Spleen (tissue), 7 donors: ENCODE measurements around the gene ELF2.

Experiments used
- POLR2A ChIP-seq, 3 donors: fragments of 450-650 bp; IDR thresholded peaks; one replicate each; pipeline ENCODE4 v1.5.1; 2017; ENCODE audit warnings: antibody characterized with exemption in 3 of 3, mild to moderate bottlenecking in 1 of 3
- TF ChIP-seq, protein P1 (sequence below), 11 experiments: fragments of 200-600 bp in 7 of 11; fragments of 450-650 bp in 4 of 11; sonication (generic) in 4 of 11; IDR thresholded peaks in 8 of 11; conservative IDR thresholded peaks in 3 of 11; 1 replicate in 7 of 11; 2 replicates in 4 of 11; pipeline versions ENCODE4 v1.4.0 to v1.8.0; 2016 to 2021; ENCODE audit warnings: antibody characterized with exemption in 11 of 11, inconsistent platforms in 4 of 11, mild to moderate bottlenecking in 1 of 11
- donor health status: DM: no; HTN: no; CAD: no; lungs with moderate emphysema.
- donor health status: DM: no; HTN: no; CAD: no.
- donor health status: DM: no; HTN: no; CAD: no.

DNA sequence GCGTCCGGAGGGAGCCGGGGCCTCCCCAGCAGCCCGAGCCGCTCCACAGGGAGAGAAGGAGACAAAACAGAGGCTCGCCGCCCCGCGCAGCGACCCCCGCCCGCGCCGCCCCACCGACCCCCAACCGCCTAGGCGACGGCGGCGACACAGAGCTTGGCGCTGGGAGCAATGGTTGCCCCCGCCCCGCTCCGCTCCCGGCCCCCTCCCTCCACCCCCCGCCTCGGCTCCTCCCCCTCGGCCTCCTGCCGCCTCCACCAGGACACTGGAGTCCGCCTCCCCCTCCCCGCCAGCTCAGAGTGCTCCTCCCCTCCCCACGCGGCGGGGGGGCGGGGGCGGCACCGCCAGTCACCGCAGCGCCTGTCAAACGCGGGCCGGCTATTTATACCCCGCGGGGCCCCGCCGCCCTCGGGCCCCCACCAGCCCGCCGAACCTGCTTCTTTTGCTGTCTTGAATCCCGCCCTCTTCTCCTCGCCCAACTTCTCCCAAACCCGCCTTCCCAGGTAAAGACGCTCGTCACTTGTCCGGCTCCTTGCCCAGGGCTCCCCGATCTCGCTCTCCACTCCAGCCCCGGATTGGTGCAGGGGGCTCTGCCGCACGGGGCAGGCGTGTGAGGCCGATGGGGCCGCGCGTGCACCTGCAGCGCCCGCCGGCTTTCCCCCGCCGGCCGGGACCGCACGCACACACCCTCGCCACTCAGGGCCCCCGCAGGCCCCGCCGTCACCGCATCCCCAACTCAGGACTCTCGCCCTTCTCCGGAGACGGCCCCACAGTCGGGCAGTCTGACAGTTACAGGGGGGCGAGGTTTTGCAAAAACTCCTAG lies at the start of gene ELF2:
- TF ChIP-seq POLR2A (IDR thresholded peaks at IDR 0.05), result no peak
- TF ChIP-seq, protein P1, sequence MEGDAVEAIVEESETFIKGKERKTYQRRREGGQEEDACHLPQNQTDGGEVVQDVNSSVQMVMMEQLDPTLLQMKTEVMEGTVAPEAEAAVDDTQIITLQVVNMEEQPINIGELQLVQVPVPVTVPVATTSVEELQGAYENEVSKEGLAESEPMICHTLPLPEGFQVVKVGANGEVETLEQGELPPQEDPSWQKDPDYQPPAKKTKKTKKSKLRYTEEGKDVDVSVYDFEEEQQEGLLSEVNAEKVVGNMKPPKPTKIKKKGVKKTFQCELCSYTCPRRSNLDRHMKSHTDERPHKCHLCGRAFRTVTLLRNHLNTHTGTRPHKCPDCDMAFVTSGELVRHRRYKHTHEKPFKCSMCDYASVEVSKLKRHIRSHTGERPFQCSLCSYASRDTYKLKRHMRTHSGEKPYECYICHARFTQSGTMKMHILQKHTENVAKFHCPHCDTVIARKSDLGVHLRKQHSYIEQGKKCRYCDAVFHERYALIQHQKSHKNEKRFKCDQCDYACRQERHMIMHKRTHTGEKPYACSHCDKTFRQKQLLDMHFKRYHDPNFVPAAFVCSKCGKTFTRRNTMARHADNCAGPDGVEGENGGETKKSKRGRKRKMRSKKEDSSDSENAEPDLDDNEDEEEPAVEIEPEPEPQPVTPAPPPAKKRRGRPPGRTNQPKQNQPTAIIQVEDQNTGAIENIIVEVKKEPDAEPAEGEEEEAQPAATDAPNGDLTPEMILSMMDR (IDR thresholded peaks at IDR 0.05 in 8 of 11, conservative IDR thresholded peaks at IDR 0.05 in 3 of 11), result no peak
